ENCODE data around the gene CD6. TPM values are rescaled to one million over a fixed set of nuclear protein-coding genes. Genes with fewer than 3 reads are reported as not detected.

Gene CD6
- total RNA-seq, 6 experiments from 2014 or later = 0.29 to 2.4 (median 0.52) TPM

DNA sequence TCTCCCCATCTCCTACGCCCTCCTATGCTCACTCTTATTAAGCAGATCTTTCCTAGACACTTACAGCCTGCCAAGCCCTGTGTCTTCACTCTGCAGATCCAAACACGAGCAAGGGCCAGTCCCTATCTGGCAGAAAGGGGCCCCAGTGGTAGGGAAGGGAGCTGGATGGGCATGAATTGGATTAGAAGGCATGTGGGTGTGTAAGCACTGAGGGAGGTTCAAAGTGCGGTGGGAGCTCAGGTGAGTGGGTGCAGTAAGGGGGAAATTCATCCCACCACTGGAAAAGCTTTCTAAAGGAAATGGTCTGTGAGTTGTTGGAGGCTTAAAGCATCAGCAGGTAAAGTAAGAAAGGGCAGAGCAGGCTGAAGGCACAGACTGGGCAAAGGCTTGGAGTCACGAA, 41.7 kb upstream of the CD6 start:
- intact Hi-C loops (cut with DNase I) = no loop called here
- 64% methylated on average over 3 of the region's 4 CpGs for WGBS (ENCODE audit: insufficient coverage, low coverage, low lambda C conversion rate, missing lambda C conversion rate)
- no peak overlapping the region for H3K27ac ChIP-seq
- no peaks in the 10 kb centered on the region for H3K36me3 ChIP-seq
- ATAC-seq = no peak
- H3K9me3 ChIP-seq = no peaks in the 10 kb centered on the region
- no peak for TF ChIP-seq POLR2A (IDR thresholded peaks at IDR 0.05)
- DNase-seq = no peak
- no peak overlapping the region for H3K4me3 ChIP-seq
- H3K27me3 ChIP-seq = no peaks in the 10 kb centered on the region
- H3K4me1 ChIP-seq = peaks cover 0 to 3% (median 0%) of the 10 kb centered on the region in 4 donors

DNA sequence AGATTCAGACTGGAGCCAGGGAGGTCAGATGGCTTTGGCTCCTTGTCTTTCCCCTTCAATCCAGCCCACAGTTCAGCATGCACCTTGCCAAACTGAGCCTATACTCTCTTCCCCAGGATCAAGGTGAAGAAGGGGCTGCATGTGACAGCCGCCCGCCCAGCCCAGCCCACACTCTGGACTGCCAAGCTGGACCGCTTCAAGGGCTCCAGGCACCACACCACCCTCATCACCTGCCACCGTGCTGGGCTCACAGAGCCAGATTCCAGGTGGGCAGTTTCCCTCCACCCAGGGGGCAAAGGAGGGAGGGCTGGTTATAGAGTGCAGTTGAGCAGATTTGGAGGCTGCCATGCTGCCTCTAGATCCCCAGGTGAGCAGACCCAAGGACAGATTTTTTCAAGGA, 41.1 kb upstream of the CD6 start:
- intact Hi-C loops (cut with DNase I) = no loop called here
- Histone ChIP-seq H3K36me3 (no peaks in the 10 kb centered on the region), H3K4me1 (no peaks in the 10 kb centered on the region), H3K4me3 (no peak overlapping the region), H3K27ac (no peak overlapping the region), H3K9me3 (no peaks in the 10 kb centered on the region), H3K27me3 (no peaks in the 10 kb centered on the region)
- DNase-seq (no peak), ATAC-seq (no peak)
- WGBS (ENCODE audit: insufficient coverage, low coverage, low lambda C conversion rate, missing lambda C conversion rate) = 80% methylated on average over 1 of the region's 4 CpGs
- TF ChIP-seq POLR2A (IDR thresholded peaks at IDR 0.05) = no peak
- TF ChIP-seq, protein P1, sequence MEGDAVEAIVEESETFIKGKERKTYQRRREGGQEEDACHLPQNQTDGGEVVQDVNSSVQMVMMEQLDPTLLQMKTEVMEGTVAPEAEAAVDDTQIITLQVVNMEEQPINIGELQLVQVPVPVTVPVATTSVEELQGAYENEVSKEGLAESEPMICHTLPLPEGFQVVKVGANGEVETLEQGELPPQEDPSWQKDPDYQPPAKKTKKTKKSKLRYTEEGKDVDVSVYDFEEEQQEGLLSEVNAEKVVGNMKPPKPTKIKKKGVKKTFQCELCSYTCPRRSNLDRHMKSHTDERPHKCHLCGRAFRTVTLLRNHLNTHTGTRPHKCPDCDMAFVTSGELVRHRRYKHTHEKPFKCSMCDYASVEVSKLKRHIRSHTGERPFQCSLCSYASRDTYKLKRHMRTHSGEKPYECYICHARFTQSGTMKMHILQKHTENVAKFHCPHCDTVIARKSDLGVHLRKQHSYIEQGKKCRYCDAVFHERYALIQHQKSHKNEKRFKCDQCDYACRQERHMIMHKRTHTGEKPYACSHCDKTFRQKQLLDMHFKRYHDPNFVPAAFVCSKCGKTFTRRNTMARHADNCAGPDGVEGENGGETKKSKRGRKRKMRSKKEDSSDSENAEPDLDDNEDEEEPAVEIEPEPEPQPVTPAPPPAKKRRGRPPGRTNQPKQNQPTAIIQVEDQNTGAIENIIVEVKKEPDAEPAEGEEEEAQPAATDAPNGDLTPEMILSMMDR (IDR thresholded peaks at IDR 0.05) = no peak

DNA sequence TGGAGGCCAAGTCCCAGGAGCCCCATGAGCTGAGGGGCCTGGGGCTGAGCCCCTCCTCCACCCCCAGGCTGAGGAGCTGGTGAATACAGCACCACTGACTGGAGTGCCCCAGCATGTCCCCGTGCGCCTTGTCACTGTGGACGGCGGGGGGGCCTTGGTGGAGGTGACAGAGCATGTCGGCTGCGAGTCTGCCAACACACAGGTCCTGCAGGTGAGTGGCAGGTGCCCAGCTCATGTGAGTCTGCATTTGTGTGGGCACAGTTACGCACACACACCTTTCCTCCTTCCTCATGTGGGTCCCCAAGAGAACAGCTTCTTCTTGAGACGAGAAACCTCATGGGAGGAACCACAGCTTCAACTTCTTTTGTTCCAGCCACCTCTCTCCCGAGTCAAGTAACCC, 39.6 kb upstream of the CD6 start:
- TF ChIP-seq, protein P1 (IDR thresholded peaks at IDR 0.05) = no peak
- no peak for TF ChIP-seq POLR2A (IDR thresholded peaks at IDR 0.05)
- no peak for ATAC-seq
- DNase-seq = no peak
- 47% methylated on average over 4 of the region's 9 CpGs for WGBS (ENCODE audit: insufficient coverage, low coverage, low lambda C conversion rate, missing lambda C conversion rate)
- Histone ChIP-seq H3K9me3 (no peaks in the 10 kb centered on the region), H3K27me3 (no peaks in the 10 kb centered on the region), H3K27ac (no peak overlapping the region), H3K4me1 (no peaks in the 10 kb centered on the region), H3K36me3 (no peaks in the 10 kb centered on the region), H3K4me3 (no peak overlapping the region)
- intact Hi-C loops (cut with DNase I) = no loop called here

DNA sequence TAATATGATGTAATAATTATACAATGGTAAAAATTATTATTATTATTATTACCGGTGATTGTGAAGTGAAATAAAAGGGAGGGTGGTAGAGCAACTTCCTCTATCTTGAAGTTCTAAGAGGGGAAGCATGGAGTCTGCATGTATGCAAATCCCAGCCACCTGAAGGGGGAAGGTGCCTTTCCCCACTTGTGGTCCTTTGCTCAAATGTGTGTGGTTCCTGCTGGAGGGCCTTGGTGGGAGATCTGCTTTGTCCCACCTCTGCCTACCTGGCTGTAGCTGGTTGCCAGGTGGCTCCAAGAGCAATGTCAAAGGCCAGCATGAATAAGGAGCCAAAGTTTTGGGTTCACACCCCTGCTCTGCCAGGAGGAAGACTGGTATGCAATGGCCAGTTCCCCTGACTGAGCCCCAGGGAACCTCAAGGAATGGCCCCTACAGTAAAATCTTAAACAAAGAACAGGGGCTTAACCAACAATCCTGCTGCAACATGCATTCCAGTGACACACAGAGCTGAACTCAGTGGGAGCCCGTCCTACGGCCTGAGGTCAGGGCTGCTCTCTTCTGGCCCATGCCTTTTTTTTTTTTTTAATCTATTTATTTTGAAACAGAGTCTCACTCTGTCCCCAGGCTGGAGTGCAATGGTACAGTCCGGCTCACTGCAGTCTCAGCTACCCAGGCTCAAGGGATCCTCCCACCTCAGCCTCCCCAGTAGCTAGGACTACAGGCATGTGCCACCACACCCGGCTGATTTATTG, 38.7 kb upstream of the CD6 start:
- Histone ChIP-seq H3K4me1 (no peaks in the 10 kb centered on the region), H3K36me3 (no peaks in the 10 kb centered on the region), H3K27me3 (no peaks in the 10 kb centered on the region), H3K27ac (no peak overlapping the region), H3K4me3 (no peak overlapping the region), H3K9me3 (no peaks in the 10 kb centered on the region)
- intact Hi-C loops (cut with DNase I) = no loop called here
- DNase-seq = no peak
- TF ChIP-seq, protein P1 (IDR thresholded peaks at IDR 0.05) = no peak
- no peak for TF ChIP-seq POLR2A (IDR thresholded peaks at IDR 0.05)
- 23% methylated on average over 3 of the region's 5 CpGs for WGBS (ENCODE audit: insufficient coverage, low coverage, low lambda C conversion rate, missing lambda C conversion rate)
- no peak for ATAC-seq

DNA sequence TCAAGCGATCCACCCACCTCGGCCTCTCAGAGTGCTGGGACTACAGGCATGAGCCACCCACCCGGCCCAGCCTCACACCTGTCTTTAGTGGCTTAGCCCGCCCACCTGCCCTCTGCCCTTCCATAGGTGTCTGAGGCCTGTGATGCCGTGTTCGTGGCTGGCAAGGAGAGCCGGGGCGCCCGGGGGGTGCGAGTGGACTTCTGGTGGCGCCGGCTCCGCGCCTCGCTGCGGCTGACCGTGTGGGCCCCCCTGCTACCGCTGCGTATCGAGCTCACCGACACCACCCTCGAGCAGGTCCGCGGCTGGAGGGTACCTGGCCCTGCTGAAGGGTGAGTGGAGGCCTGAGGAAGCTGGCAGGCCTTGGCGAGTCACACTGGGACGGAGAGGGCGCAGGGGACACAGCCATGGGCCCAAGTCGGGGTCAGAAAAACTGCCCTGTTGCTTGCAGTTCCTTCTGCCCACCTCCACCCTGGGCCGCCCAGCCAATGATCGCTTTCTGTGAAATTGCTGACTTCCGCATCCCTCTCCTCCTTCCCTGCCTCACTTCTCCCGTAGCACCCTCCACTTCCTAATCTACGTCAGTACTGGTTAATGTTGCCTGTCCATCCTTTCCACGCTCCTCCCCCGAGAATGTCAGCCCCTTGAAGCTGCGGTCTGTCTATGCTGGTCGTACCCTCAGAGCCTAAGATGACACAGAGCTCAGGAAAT, 37.9 kb upstream of the CD6 start:
- no peak for TF ChIP-seq POLR2A (IDR thresholded peaks at IDR 0.05)
- TF ChIP-seq, protein P1 (IDR thresholded peaks at IDR 0.05) = no peak
- ATAC-seq (no peak), DNase-seq (no peak)

More for the DNA sequence above, 37.9 kb upstream of the CD6 start:
- intact Hi-C loops (cut with DNase I) = no loop called here
- Histone ChIP-seq H3K27me3 (no peaks in the 10 kb centered on the region), H3K36me3 (no peaks in the 10 kb centered on the region), H3K4me3 (no peak overlapping the region), H3K9me3 (no peaks in the 10 kb centered on the region), H3K4me1 (no peaks in the 10 kb centered on the region), H3K27ac (no peak overlapping the region)
- WGBS (ENCODE audit: insufficient coverage, low coverage, low lambda C conversion rate, missing lambda C conversion rate) = 73% methylated on average over 9 of the region's 37 CpGs

All from right lobe of liver (tissue), 6 donors.